PC-3 (cell line): ENCODE data around the gene SESN1. TPM values are rescaled to one million over a fixed set of nuclear protein-coding genes. Genes with fewer than 3 reads are reported as not detected.

Source experiments
- ATAC-seq: fragments of 200-7000 bp; cut with Tn5 transposase; 2 replicates; pipeline ENCODE4 v1.9.1; 2020; ENCODE audit warnings: mild to moderate bottlenecking, moderate library complexity
- BruUV-seq: library from RNA; stranded (reverse); fragments of 400-500 nt; replicated peaks from 2 replicates; lab custom pipeline; 2021; lab: Mats Ljungman, UMichigan
- CTCF ChIA-PET: fragments of 300-600 bp; sonication (Branson Sonifier 250); formaldehyde crosslinking; loops from one replicate; lab custom pipeline; 2022; ENCODE audit warnings: antibody characterized with exemption; lab: Charles Lee
- POLR2A ChIA-PET: fragments of 300-600 bp; sonication (Branson Sonifier 250); formaldehyde crosslinking; loops from one replicate; lab custom pipeline; 2022; ENCODE audit warnings: antibody characterized with exemption; ENCODE audit not compliant: unreplicated experiment; lab: Charles Lee
- DNase-seq: peaks from one replicate; pipeline ENCODE4 v3.0.0-alpha.2; 2015
- H2AFZ ChIP-seq: fragments of 300-600 bp; sonication (generic); 2 replicates; pipeline ENCODE4 v1.6.0; 2016; ENCODE audit warnings: antibody characterized with exemption, low read length
- H3F3A ChIP-seq: fragments of 300-600 bp; sonication (generic); one replicate; pipeline ENCODE4 v1.6.0; 2017; ENCODE audit warnings: antibody characterized with exemption, low read length, control low read depth, mild to moderate bottlenecking; ENCODE audit not compliant: unreplicated experiment
- H3K27ac ChIP-seq: fragments of 300-600 bp; sonication (generic); 2 replicates; pipeline ENCODE4 v1.5.1; 2016; ENCODE audit warnings: mild to moderate bottlenecking, low read length
- H3K27me3 ChIP-seq: fragments of 300-600 bp; sonication (generic); 2 replicates; pipeline ENCODE4 v1.6.1; 2016; ENCODE audit warnings: low read length, mixed read lengths
- H3K36me3 ChIP-seq: fragments of 300-600 bp; sonication (generic); 2 replicates; pipeline ENCODE4 v1.6.1; 2016; ENCODE audit warnings: low read depth, mixed run types, low read length, mixed read lengths
- H3K4me1 ChIP-seq: fragments of 300-600 bp; sonication (generic); 2 replicates; pipeline ENCODE4 v1.5.1; 2016; ENCODE audit warnings: low read length; ENCODE audit not compliant: insufficient read depth
- H3K4me2 ChIP-seq: fragments of 300-600 bp; sonication (generic); 2 replicates; pipeline ENCODE4 v1.6.0; 2016; ENCODE audit warnings: low read length
- H3K4me3 ChIP-seq: fragments of 300-600 bp; sonication (generic); 2 replicates; pipeline ENCODE4 v1.5.1; 2016; ENCODE audit warnings: mild to moderate bottlenecking, low read length, mixed read lengths
- H3K79me2 ChIP-seq: fragments of 300-600 bp; sonication (generic); 2 replicates; pipeline ENCODE4 v1.6.1; 2017; ENCODE audit warnings: low read length, mixed read lengths
- H3K9ac ChIP-seq: fragments of 300-600 bp; sonication (generic); 2 replicates; pipeline ENCODE4 v1.6.0; 2016; ENCODE audit warnings: mild to moderate bottlenecking, low read length
- H3K9me2 ChIP-seq: fragments of 300-600 bp; sonication (generic); replicated peaks from 2 replicates; pipeline ENCODE4 v1.6.1; 2016; ENCODE audit warnings: mixed run types, low read length, mixed read lengths
- H3K9me3 ChIP-seq: fragments of 300-600 bp; sonication (generic); 2 replicates; pipeline ENCODE4 v1.6.1; 2016; ENCODE audit warnings: low read length, mixed read lengths
- H4K20me1 ChIP-seq: fragments of 300-600 bp; sonication (generic); 2 replicates; pipeline ENCODE4 v1.6.1; 2016; ENCODE audit warnings: low read length, mixed read lengths
- CTCF ChIP-seq: fragments of 300-600 bp; sonication (generic); conservative IDR thresholded peaks from 2 replicates; pipeline ENCODE4 v1.5.1; 2017; ENCODE audit warnings: antibody characterized with exemption, low read depth, mild to moderate bottlenecking, low read length
- EZH2 ChIP-seq: fragments of 300-600 bp; sonication (generic); IDR thresholded peaks from one replicate; pipeline ENCODE4 v1.6.1; 2017; ENCODE audit warnings: antibody characterized with exemption, mild to moderate bottlenecking, low read length; ENCODE audit not compliant: unreplicated experiment
- EZH2phosphoT487 ChIP-seq: fragments of 300-600 bp; sonication (generic); IDR thresholded peaks from 2 replicates; pipeline ENCODE4 v1.6.1; 2018; ENCODE audit warnings: mild to moderate bottlenecking, antibody characterized with exemption, low read length, borderline replicate concordance
- intact Hi-C: fragments of 100-400 bp; cut with micrococcal nuclease; formaldehyde crosslinking; loops from 2 replicates; pipeline ENCODE4 v1.9.0; 2023
- total RNA-seq: library from RNA; depleted of rRNA; stranded (reverse); fragments of >200 nt; gene quantifications from 2 replicates; pipeline ENCODE4 v1.2.3, GENCODE V29; 2014

SESN1 gene
- total RNA-seq, 1 experiment from 2014 or later = 3.4 TPM

GRCh38 chr6:109048670-109049415 is 45.8 kb downstream of the SESN1 start:
- Histone ChIP-seq H3K9me2 (no peaks in the 10 kb centered on the region), H3K9me3 (no peaks in the 10 kb centered on the region), H2AFZ (no peak overlapping the region), H3K27me3 (no peaks in the 10 kb centered on the region), H3K27ac (no peak overlapping the region), H3K4me1 (no peaks in the 10 kb centered on the region), H3K4me3 (no peak overlapping the region), H3F3A (no peaks in the 10 kb centered on the region), H4K20me1 (no peaks in the 10 kb centered on the region), H3K9ac (no peak overlapping the region), H3K4me2 (no peak overlapping the region), H3K36me3 (no peaks in the 10 kb centered on the region), H3K79me2 (no peaks in the 10 kb centered on the region)
- ChIA-PET POLR2A (no interaction called here), CTCF (no interaction called here)
- no peak for ATAC-seq
- intact Hi-C loops = no loop called here
- no TSS peak for BruUV-seq
- TF ChIP-seq EZH2 (no peak), CTCF (no peak), EZH2phosphoT487 (no peak)
- DNase-seq = no peak

- POLR2A ChIA-PET = no interaction called here
- no peaks in the 10 kb centered on the region for H3K27me3 ChIP-seq
- CTCF ChIA-PET = no interaction called here
- intact Hi-C loops = no loop called here
- DNase-seq (no peak), ATAC-seq (no peak)
- no TSS peak for BruUV-seq
- H3K4me1 ChIP-seq = no peaks in the 10 kb centered on the region
- H4K20me1 ChIP-seq = no peaks in the 10 kb centered on the region
- no peak overlapping the region for H3K9ac ChIP-seq
- TF ChIP-seq CTCF (no peak), EZH2phosphoT487 (no peak)
- no peaks in the 10 kb centered on the region for H3K79me2 ChIP-seq
- H3K27ac ChIP-seq = no peak overlapping the region
- no peak overlapping the region for H3K4me2 ChIP-seq
- H3K9me2 ChIP-seq = no peaks in the 10 kb centered on the region
- H3K9me3 ChIP-seq = no peaks in the 10 kb centered on the region
- H3F3A ChIP-seq = no peaks in the 10 kb centered on the region
- no peak overlapping the region for H2AFZ ChIP-seq
- H3K36me3 ChIP-seq = no peaks in the 10 kb centered on the region
- H3K4me3 ChIP-seq = no peak overlapping the region
These were observed 46.5 kb downstream of the SESN1 start for GRCh38 chr6:109048176-109048575.

GRCh38 chr6:109045493-109045892 is 49.2 kb downstream of the SESN1 start:
- no TSS peak for BruUV-seq
- H3K79me2 ChIP-seq = no peaks in the 10 kb centered on the region
- no peak overlapping the region for H2AFZ ChIP-seq
- no peak overlapping the region for H3K4me2 ChIP-seq
- ATAC-seq (no peak), DNase-seq (no peak)
- H3K4me3 ChIP-seq = no peak overlapping the region
- no peaks in the 10 kb centered on the region for H3K9me3 ChIP-seq
- no peaks in the 10 kb centered on the region for H3K4me1 ChIP-seq
- TF ChIP-seq CTCF (no peak), EZH2phosphoT487 (no peak), EZH2 (no peak)
- H4K20me1 ChIP-seq = no peaks in the 10 kb centered on the region
- H3K27ac ChIP-seq = no peak overlapping the region
- ChIA-PET CTCF (no interaction called here), POLR2A (no interaction called here)
- H3F3A ChIP-seq = no peaks in the 10 kb centered on the region
- no peaks in the 10 kb centered on the region for H3K9me2 ChIP-seq
- no peaks in the 10 kb centered on the region for H3K36me3 ChIP-seq
- no peaks in the 10 kb centered on the region for H3K27me3 ChIP-seq
- no peak overlapping the region for H3K9ac ChIP-seq
- intact Hi-C loops = no loop called here
